GM23248 (cell line): ENCODE measurements around the gene RPTN.

Experiments
- EZH2 ChIP-seq: fragments of 200-600 bp; sonication (generic); IDR thresholded peaks from 2 replicates; pipeline ENCODE4 v1.6.1; 2018; ENCODE audit warnings: antibody characterized with exemption, mild to moderate bottlenecking; ENCODE audit not compliant: insufficient read depth, poor library complexity, severe bottlenecking
- EZH2phosphoT487 ChIP-seq: fragments of 200-600 bp; sonication (generic); IDR thresholded peaks from 2 replicates; pipeline ENCODE4 v1.6.1; 2018; ENCODE audit warnings: antibody characterized with exemption, moderate library complexity, mild to moderate bottlenecking, low read depth; ENCODE audit not compliant: insufficient read depth

- no peak for TF ChIP-seq EZH2
- TF ChIP-seq EZH2phosphoT487 = no peak
Observed at GRCh38 chr1:152197361-152197941, 38.4 kb upstream of the RPTN start.
